ENCODE results near the gene UQCC3.
"Not testable (repeated sequence)": the region's sequence is repeated elsewhere in the genome, so short reads cannot be mapped to it uniquely, and the experiment has no call there.

The UQCC3 gene

GRCh38 chr11:62665599-62666258 is 5.7 kb upstream of the UQCC3 start:
- peak; percentile 58 for DNase-seq (ENCODE audit: low read depth)

- no peak for DNase-seq (ENCODE audit: low read depth)
Measured at GRCh38 chr11:62666259-62666926, 5.1 kb upstream of the UQCC3 start.

- no peak for DNase-seq (ENCODE audit: low read depth)
Measured at GRCh38 chr11:62667460-62667859, 4.0 kb upstream of the UQCC3 start.

GRCh38 chr11:62669420-62670161 is 1.9 kb upstream of the UQCC3 start:
- DNase-seq (ENCODE audit: low read depth), result no peak

- DNase-seq (ENCODE audit: low read depth), result no peak
Measured at GRCh38 chr11:62671236-62671607, 251 bp upstream of the UQCC3 start.

- no peak for DNase-seq (ENCODE audit: low read depth)
Measured at GRCh38 chr11:62673196-62673525, 1.7 kb downstream of the UQCC3 start.

GRCh38 chr11:62675415-62675814 is 3.9 kb downstream of the UQCC3 start:
- not testable (repeated sequence) for DNase-seq (ENCODE audit: low read depth)

GRCh38 chr11:62676698-62677097 is 5.2 kb downstream of the UQCC3 start:
- DNase-seq (ENCODE audit: low read depth), result no peak

- DNase-seq (ENCODE audit: low read depth), result no peak
Measured at GRCh38 chr11:62677156-62677555, 5.7 kb downstream of the UQCC3 start.

GRCh38 chr11:62677714-62678113 is 6.2 kb downstream of the UQCC3 start:
- no peak for DNase-seq (ENCODE audit: low read depth)

GRCh38 chr11:62678433-62678769 is 6.9 kb downstream of the UQCC3 start:
- no peak for DNase-seq (ENCODE audit: low read depth)

GRCh38 chr11:62678770-62679696 is 7.6 kb downstream of the UQCC3 start, which contains the start of gene UBXN1:
Gene UBXN1 (minus strand): TSS chr11:62679073. CDS start chr11:62678923, 150 bp downstream.
- DNase-seq (ENCODE audit: low read depth), result peak; percentile 83

GRCh38 chr11:62680825-62681240 is 9.4 kb downstream of the UQCC3 start:
- no peak for DNase-seq (ENCODE audit: low read depth)

GRCh38 chr11:62682518-62682917 is 11.0 kb downstream of the UQCC3 start:
- no peak for DNase-seq (ENCODE audit: low read depth)

- no peak for DNase-seq (ENCODE audit: low read depth)
Measured at GRCh38 chr11:62687508-62688396, 16.3 kb downstream of the UQCC3 start.

GRCh38 chr11:62688491-62688890 is 17.0 kb downstream of the UQCC3 start:
- DNase-seq (ENCODE audit: low read depth), result no peak

- DNase-seq (ENCODE audit: low read depth), result no peak
Measured at GRCh38 chr11:62689421-62690183, 18.1 kb downstream of the UQCC3 start, which contains the start of gene LRRN4CL. Gene LRRN4CL (minus strand): TSS chr11:62689530. CDS start chr11:62688508, 1,022 bp downstream.

- DNase-seq (ENCODE audit: low read depth), result not testable (repeated sequence)
Measured at GRCh38 chr11:62693624-62694023, 22.2 kb downstream of the UQCC3 start.

- peak; percentile 59 for DNase-seq (ENCODE audit: low read depth)
Measured at GRCh38 chr11:62694455-62695167, 23.1 kb downstream of the UQCC3 start.

- DNase-seq (ENCODE audit: low read depth), result no peak
Measured at GRCh38 chr11:62702246-62702645, 30.8 kb downstream of the UQCC3 start.

Data from stimulated activated CD8-positive, alpha-beta memory T cell treated with anti-CD3 and anti-CD28 coated beads, Interleukin-4, amount 100 ng/mL, for 24 hours (primary cell).